ENCODE data around the gene EPB41L2. TPM values are rescaled to one million over a fixed set of nuclear protein-coding genes. Genes with fewer than 3 reads are reported as not detected.

The EPB41L2 gene
- total RNA-seq, 1 experiment from 2014 or later = 199 TPM

DNA sequence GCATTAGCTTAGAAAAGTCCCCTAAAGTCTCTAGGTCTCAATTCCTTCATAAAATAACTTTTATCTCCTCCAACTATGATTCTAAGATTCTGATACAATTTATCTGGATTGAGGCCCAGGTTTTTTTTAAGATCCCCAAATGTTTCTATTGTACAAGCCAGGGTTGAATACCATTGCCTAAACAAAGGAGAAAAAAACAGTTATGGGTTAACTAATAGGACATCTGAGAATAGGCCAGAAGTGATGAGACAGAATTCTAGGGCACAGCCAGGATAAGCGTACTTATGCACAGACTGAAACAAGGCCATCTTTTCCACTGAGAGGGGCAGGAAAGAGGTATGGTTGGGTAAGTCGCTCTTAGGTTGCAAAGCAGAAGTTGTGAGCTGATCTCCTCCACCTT, 26.4 kb downstream of the EPB41L2 start:
- H3K27me3 ChIP-seq (ENCODE audit: control insufficient read depth, insufficient read depth, low read length) = no peaks in the 10 kb centered on the region
- intact Hi-C loops (cut with micrococcal nuclease; ENCODE audit: unreplicated experiment) = no loop called here
- no peak for DNase-seq (ENCODE audit: low read depth, low spot score)
- H3K4me1 ChIP-seq (ENCODE audit: control insufficient read depth, insufficient read depth, low read length) = peaks cover 49% of the 10 kb centered on the region
- H3K9me3 ChIP-seq (ENCODE audit: control insufficient read depth, insufficient read depth, low read depth, low read length) = no peaks in the 10 kb centered on the region
- TF ChIP-seq SIN3A (IDR thresholded peaks at IDR 0.05; ENCODE audit: borderline replicate concordance, insufficient read depth, low read depth, low read length) (no peak), TCF7L2 (IDR thresholded peaks at IDR 0.05; ENCODE audit: low read depth, low read length) (no peak), POLR2AphosphoS5 (IDR thresholded peaks at IDR 0.05; ENCODE audit: low read depth, low read length) (no peak)
- TF ChIP-seq, protein P1, sequence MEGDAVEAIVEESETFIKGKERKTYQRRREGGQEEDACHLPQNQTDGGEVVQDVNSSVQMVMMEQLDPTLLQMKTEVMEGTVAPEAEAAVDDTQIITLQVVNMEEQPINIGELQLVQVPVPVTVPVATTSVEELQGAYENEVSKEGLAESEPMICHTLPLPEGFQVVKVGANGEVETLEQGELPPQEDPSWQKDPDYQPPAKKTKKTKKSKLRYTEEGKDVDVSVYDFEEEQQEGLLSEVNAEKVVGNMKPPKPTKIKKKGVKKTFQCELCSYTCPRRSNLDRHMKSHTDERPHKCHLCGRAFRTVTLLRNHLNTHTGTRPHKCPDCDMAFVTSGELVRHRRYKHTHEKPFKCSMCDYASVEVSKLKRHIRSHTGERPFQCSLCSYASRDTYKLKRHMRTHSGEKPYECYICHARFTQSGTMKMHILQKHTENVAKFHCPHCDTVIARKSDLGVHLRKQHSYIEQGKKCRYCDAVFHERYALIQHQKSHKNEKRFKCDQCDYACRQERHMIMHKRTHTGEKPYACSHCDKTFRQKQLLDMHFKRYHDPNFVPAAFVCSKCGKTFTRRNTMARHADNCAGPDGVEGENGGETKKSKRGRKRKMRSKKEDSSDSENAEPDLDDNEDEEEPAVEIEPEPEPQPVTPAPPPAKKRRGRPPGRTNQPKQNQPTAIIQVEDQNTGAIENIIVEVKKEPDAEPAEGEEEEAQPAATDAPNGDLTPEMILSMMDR (IDR thresholded peaks at IDR 0.05) = no peak
- TF ChIP-seq, protein P2, sequence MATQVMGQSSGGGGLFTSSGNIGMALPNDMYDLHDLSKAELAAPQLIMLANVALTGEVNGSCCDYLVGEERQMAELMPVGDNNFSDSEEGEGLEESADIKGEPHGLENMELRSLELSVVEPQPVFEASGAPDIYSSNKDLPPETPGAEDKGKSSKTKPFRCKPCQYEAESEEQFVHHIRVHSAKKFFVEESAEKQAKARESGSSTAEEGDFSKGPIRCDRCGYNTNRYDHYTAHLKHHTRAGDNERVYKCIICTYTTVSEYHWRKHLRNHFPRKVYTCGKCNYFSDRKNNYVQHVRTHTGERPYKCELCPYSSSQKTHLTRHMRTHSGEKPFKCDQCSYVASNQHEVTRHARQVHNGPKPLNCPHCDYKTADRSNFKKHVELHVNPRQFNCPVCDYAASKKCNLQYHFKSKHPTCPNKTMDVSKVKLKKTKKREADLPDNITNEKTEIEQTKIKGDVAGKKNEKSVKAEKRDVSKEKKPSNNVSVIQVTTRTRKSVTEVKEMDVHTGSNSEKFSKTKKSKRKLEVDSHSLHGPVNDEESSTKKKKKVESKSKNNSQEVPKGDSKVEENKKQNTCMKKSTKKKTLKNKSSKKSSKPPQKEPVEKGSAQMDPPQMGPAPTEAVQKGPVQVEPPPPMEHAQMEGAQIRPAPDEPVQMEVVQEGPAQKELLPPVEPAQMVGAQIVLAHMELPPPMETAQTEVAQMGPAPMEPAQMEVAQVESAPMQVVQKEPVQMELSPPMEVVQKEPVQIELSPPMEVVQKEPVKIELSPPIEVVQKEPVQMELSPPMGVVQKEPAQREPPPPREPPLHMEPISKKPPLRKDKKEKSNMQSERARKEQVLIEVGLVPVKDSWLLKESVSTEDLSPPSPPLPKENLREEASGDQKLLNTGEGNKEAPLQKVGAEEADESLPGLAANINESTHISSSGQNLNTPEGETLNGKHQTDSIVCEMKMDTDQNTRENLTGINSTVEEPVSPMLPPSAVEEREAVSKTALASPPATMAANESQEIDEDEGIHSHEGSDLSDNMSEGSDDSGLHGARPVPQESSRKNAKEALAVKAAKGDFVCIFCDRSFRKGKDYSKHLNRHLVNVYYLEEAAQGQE (IDR thresholded peaks at IDR 0.05; ENCODE audit: insufficient read depth in 1 of 2, low read depth in 2 of 2, low read length in 1 of 2) = no peak
- no peaks in the 10 kb centered on the region for H3K36me3 ChIP-seq (ENCODE audit: control insufficient read depth, insufficient read depth, low read length)
- ChIA-PET POLR2A (no interaction called here), CTCF (no interaction called here)
- no TSS peak for BruUV-seq (replicated peaks)
- in situ Hi-C loops (cut with HindIII; ENCODE audit: low pct_unique_long_range_greater_than_20kb, low sequenced_read_pairs) = no loop called here
- no peak overlapping the region for H3K4me3 ChIP-seq (ENCODE audit: low read depth in 2 of 2, low read length in 2 of 2)
- H3K27ac ChIP-seq (ENCODE audit: low read length) = no peak overlapping the region; the same call in 1 of the 2 replicates
- no peak for ATAC-seq

DNA sequence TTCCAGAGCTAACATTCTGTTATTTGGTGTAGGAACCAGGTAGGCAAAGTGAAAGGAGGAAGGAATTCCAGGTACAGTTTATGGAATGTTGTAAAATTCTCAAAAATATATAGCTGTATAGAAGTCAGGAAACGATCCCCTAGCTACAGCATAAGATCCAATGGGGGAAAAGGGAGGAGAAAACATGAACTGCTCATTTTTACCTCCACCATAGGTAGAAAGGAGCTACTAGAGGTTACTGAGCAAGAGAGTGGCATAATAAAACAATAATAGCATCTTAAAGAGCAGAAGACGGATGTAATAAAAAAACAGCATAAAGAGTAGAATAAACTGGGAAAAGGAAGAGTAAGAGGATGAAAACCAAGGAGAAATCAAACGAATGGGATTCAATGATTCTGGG, 26.9 kb downstream of the EPB41L2 start:
- H3K27ac ChIP-seq (ENCODE audit: low read length) = 0 out of 2 replicates have a peak overlapping the region, but pooled peaks have one; percentile 48
- peaks cover 44% of the 10 kb centered on the region for H3K4me1 ChIP-seq (ENCODE audit: control insufficient read depth, insufficient read depth, low read length)
- intact Hi-C loops (cut with micrococcal nuclease; ENCODE audit: unreplicated experiment) (no loop called here), in situ Hi-C loops (cut with HindIII; ENCODE audit: low pct_unique_long_range_greater_than_20kb, low sequenced_read_pairs) (no loop called here)
- H3K4me3 ChIP-seq (ENCODE audit: low read depth in 2 of 2, low read length in 2 of 2) = no peak overlapping the region
- ChIA-PET CTCF (no interaction called here), POLR2A (no interaction called here)
- no peaks in the 10 kb centered on the region for H3K36me3 ChIP-seq (ENCODE audit: control insufficient read depth, insufficient read depth, low read length)
- H3K27me3 ChIP-seq (ENCODE audit: control insufficient read depth, insufficient read depth, low read length) = no peaks in the 10 kb centered on the region
- no TSS peak for BruUV-seq (replicated peaks)
- TF ChIP-seq, protein P1 (IDR thresholded peaks at IDR 0.05) = no peak
- ATAC-seq (no peak), DNase-seq (ENCODE audit: low read depth, low spot score) (no peak)
- no peaks in the 10 kb centered on the region for H3K9me3 ChIP-seq (ENCODE audit: control insufficient read depth, insufficient read depth, low read depth, low read length)

DNA sequence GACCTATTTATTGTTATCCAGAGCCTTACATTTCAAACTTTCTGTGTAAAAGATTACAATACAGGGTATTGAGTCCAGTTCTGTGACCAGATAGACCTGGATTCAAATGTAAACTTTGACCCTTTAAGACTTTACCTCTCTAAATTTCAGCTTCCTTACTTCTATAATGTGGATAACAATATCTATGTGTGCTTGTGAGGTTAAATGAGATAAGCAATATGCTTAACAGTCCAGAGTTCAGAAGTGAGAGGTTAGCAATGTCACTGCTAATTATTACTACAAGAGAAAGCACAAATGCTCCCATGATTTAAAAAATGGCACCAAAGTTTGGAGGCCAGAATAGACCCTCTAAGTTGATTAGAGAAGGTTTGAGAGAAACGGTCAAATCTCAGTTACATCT, 27.5 kb downstream of the EPB41L2 start:
- H3K9me3 ChIP-seq (ENCODE audit: control insufficient read depth, insufficient read depth, low read depth, low read length) = no peaks in the 10 kb centered on the region
- peak overlapping the region; percentile 20; the same call in 1 of the 2 replicates for H3K27ac ChIP-seq (ENCODE audit: low read length)
- CTCF ChIA-PET = no interaction called here
- intact Hi-C loops (cut with micrococcal nuclease; ENCODE audit: unreplicated experiment) = no loop called here
- no peaks in the 10 kb centered on the region for H3K36me3 ChIP-seq (ENCODE audit: control insufficient read depth, insufficient read depth, low read length)
- no peak for TF ChIP-seq SIN3A (IDR thresholded peaks at IDR 0.05; ENCODE audit: borderline replicate concordance, insufficient read depth, low read depth, low read length)
- TF ChIP-seq, protein P2 (IDR thresholded peaks at IDR 0.05; ENCODE audit: insufficient read depth in 1 of 2, low read depth in 2 of 2, low read length in 1 of 2) = no peak
- TF ChIP-seq, protein P1 (IDR thresholded peaks at IDR 0.05) = no peak
- no peak for TF ChIP-seq POLR2AphosphoS5 (IDR thresholded peaks at IDR 0.05; ENCODE audit: low read depth, low read length)
- TF ChIP-seq TCF7L2 (IDR thresholded peaks at IDR 0.05; ENCODE audit: low read depth, low read length) = no peak
- POLR2A ChIA-PET = no interaction called here
- H3K4me1 ChIP-seq (ENCODE audit: control insufficient read depth, insufficient read depth, low read length) = peaks cover 44% of the 10 kb centered on the region
- no TSS peak for BruUV-seq (replicated peaks)
- no peak for ATAC-seq
- in situ Hi-C loops (cut with HindIII; ENCODE audit: low pct_unique_long_range_greater_than_20kb, low sequenced_read_pairs) = no loop called here
- H3K27me3 ChIP-seq (ENCODE audit: control insufficient read depth, insufficient read depth, low read length) = no peaks in the 10 kb centered on the region
- H3K4me3 ChIP-seq (ENCODE audit: low read depth in 2 of 2, low read length in 2 of 2) = no peak overlapping the region
- no peak for DNase-seq (ENCODE audit: low read depth, low spot score)
